SU-DHL-6 (cell line): Measurements from ENCODE around the gene WASF3.

Experiments
- H2AFZ ChIP-seq: fragments of 200-600 bp; sonication (generic); 2 replicates; pipeline ENCODE4 v1.6.1; 2014; ENCODE audit warnings: low read depth, mild to moderate bottlenecking, moderate library complexity, mixed read lengths, antibody characterized with exemption, low read length; ENCODE audit not compliant: severe bottlenecking
- H3F3A ChIP-seq: fragments of 200-600 bp; shearing (Covaris generic); 2 replicates; pipeline ENCODE4 v1.6.0; 2016; ENCODE audit warnings: antibody characterized with exemption, mild to moderate bottlenecking; ENCODE audit not compliant: insufficient read depth
- H3K27ac ChIP-seq: fragments of 200-600 bp; sonication (generic); 2 replicates; pipeline ENCODE4 v1.5.1; 2016; ENCODE audit warnings: low read depth, mild to moderate bottlenecking, low read length, moderate library complexity, mixed read lengths
- H3K27me3 ChIP-seq: fragments of 200-600 bp; sonication (generic), shearing (Covaris generic); 2 replicates; pipeline ENCODE4 v1.6.0; 2014; ENCODE audit warnings: mild to moderate bottlenecking, low read length
- H3K36me3 ChIP-seq: fragments of 200-600 bp; sonication (generic); 2 replicates; pipeline ENCODE4 v1.6.1; 2014; ENCODE audit warnings: mild to moderate bottlenecking, low read length, mixed read lengths
- H3K4me2 ChIP-seq: fragments of 300-600, 200-600 bp; shearing (Covaris generic), sonication (generic); 2 replicates; pipeline ENCODE4 v1.6.0; 2014; ENCODE audit warnings: low read length, low read depth, mild to moderate bottlenecking; ENCODE audit not compliant: poor library complexity, severe bottlenecking
- H3K4me3 ChIP-seq: fragments of 200-600 bp; sonication (generic); 2 replicates; pipeline ENCODE4 v1.5.1; 2014; ENCODE audit warnings: antibody characterized with exemption, low read length, mild to moderate bottlenecking, mixed read lengths; ENCODE audit not compliant: insufficient read depth, poor library complexity, severe bottlenecking
- H3K79me2 ChIP-seq: fragments of 200-600 bp; sonication (generic); 2 replicates; pipeline ENCODE4 v1.6.1; 2014; ENCODE audit warnings: mild to moderate bottlenecking, low read length, moderate library complexity; ENCODE audit not compliant: insufficient read depth
- H3K9ac ChIP-seq: fragments of 200-600 bp; sonication (generic); 2 replicates; pipeline ENCODE4 v1.7.0; 2014; ENCODE audit warnings: mild to moderate bottlenecking, low read length
- H3K9me2 ChIP-seq: fragments of 200-600 bp; sonication (generic); replicated peaks from 2 replicates; pipeline ENCODE4 v1.6.1; 2014; ENCODE audit warnings: low read length; ENCODE audit not compliant: insufficient read depth
- H3K9me3 ChIP-seq: fragments of 200-600 bp; sonication (generic); 2 replicates; pipeline ENCODE4 v1.6.1; 2014; ENCODE audit warnings: low read length, mixed read lengths; ENCODE audit not compliant: insufficient read depth
- H4K20me1 ChIP-seq: fragments of 200-600 bp; sonication (generic); 2 replicates; pipeline ENCODE4 v1.6.1; 2014; ENCODE audit warnings: low read depth, mild to moderate bottlenecking, antibody characterized with exemption, low read length, moderate library complexity, mixed read lengths
- CTCF ChIP-seq: fragments of 200-600 bp; sonication (generic); IDR thresholded peaks from one replicate; pipeline ENCODE4 v1.5.1; 2017; ENCODE audit warnings: antibody characterized with exemption, mild to moderate bottlenecking, low read length, moderate library complexity; ENCODE audit not compliant: insufficient read depth, poor library complexity, severe bottlenecking
- EZH2phosphoT487 ChIP-seq: fragments of 200-600 bp; sonication (generic), shearing (Covaris generic); conservative IDR thresholded peaks from 2 replicates; pipeline ENCODE4 v1.6.1; 2018; ENCODE audit warnings: mild to moderate bottlenecking, antibody characterized with exemption, low read length, moderate library complexity, mixed read lengths

WASF3 gene

DNA sequence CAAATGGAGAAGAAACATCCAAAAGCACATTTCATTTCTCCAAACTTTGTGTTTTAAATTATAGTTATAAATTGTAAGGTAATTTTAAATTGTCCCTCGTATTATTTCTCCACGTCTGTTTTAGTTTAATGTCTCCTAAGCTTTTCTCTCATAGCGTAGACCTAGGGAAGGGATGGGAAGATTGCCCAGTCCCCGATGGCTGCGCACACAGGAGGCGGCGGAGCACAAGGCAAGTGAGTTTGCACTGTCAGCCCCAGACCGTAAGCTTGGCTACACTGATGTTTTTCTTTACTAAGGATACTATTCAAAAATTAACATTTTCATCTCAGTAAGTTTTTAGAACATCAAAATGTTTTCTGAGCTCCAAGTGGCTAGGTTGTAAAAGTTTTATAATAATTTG, 130.8 kb downstream of the WASF3 start:
- Histone ChIP-seq H3K9me3 (no peaks in the 10 kb centered on the region), H3K27ac (no peak overlapping the region), H3K9ac (no peak overlapping the region), H3K27me3 (no peaks in the 10 kb centered on the region), H3K4me3 (no peak overlapping the region), H3K79me2 (no peaks in the 10 kb centered on the region), H3F3A (no peaks in the 10 kb centered on the region), H4K20me1 (no peaks in the 10 kb centered on the region), H3K9me2 (no peaks in the 10 kb centered on the region), H3K36me3 (no peaks in the 10 kb centered on the region), H3K4me2 (no peak overlapping the region), H2AFZ (no peak overlapping the region)
- no peak for TF ChIP-seq EZH2phosphoT487
- no peak for TF ChIP-seq CTCF

DNA sequence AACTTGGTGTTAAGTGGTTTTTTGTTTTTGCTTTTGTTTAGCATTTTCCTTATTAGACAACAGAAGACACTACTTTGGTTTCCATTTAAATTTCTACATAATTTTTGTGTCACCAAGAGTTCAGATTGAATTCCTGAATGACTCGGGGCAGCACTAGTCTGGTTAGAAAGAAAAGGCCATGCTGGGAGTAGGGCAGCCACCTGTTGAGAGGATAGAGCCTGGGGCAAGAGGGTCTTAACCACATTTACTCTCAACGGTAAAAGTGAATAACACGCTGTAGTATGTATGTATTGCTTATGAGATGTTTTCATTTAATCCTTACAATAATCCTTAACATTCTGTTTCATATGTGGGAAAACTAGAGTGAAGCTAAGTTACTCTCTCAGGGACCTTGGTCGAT, 131.5 kb downstream of the WASF3 start:
- H3K36me3 ChIP-seq, result no peaks in the 10 kb centered on the region
- no peaks in the 10 kb centered on the region for H3K9me3 ChIP-seq
- H3F3A ChIP-seq, result no peaks in the 10 kb centered on the region
- H3K4me3 ChIP-seq, result no peak overlapping the region
- no peaks in the 10 kb centered on the region for H3K79me2 ChIP-seq
- no peaks in the 10 kb centered on the region for H3K9me2 ChIP-seq
- no peaks in the 10 kb centered on the region for H3K27me3 ChIP-seq
- H3K27ac ChIP-seq, result no peak overlapping the region
- no peak overlapping the region for H2AFZ ChIP-seq
- H4K20me1 ChIP-seq, result no peaks in the 10 kb centered on the region
- no peak overlapping the region for H3K4me2 ChIP-seq
- H3K9ac ChIP-seq, result no peak overlapping the region
- TF ChIP-seq CTCF, result no peak
- TF ChIP-seq EZH2phosphoT487, result no peak

GRCh38 chr13:26693749-26694463, 136.4 kb downstream of the WASF3 start:
- no peak overlapping the region for H2AFZ ChIP-seq
- H3K9me3 ChIP-seq, result no peaks in the 10 kb centered on the region
- H3K27ac ChIP-seq, result no peak overlapping the region
- H4K20me1 ChIP-seq, result no peaks in the 10 kb centered on the region
- no peaks in the 10 kb centered on the region for H3K9me2 ChIP-seq
- TF ChIP-seq EZH2phosphoT487 (no peak), CTCF (no peak)
- no peaks in the 10 kb centered on the region for H3F3A ChIP-seq
- H3K27me3 ChIP-seq, result no peaks in the 10 kb centered on the region
- no peak overlapping the region for H3K4me3 ChIP-seq
- H3K4me2 ChIP-seq, result no peak overlapping the region
- no peaks in the 10 kb centered on the region for H3K79me2 ChIP-seq
- no peaks in the 10 kb centered on the region for H3K36me3 ChIP-seq
- no peak overlapping the region for H3K9ac ChIP-seq
